Left forelimb (tissue), 1 donor: ENCODE data around the gene SLC35E2B.

Experiments used
- DNase-seq: peaks from one replicate; pipeline ENCODE4 v3.0.0-alpha.2; 2018; ENCODE audit warnings: low spot score

SLC35E2B gene

GRCh38 chr1:1609822-1610485 is 82.6 kb downstream of the SLC35E2B start:
- DNase-seq, result no peak
